Upper lobe of left lung (tissue), 6 donors: Measurements from ENCODE around the gene RRAGA. TPM values are rescaled to one million over a fixed set of nuclear protein-coding genes. Genes with fewer than 3 reads are reported as not detected.
"Not testable (repeated sequence)": the region's sequence is repeated elsewhere in the genome, so short reads cannot be mapped to it uniquely, and the experiment has no call there.

ENCODE experiments used
- ATAC-seq, 2 donors: fragments of 200-7000 bp; cut with Tn5 transposase; one replicate each; pipeline ENCODE4 v1.9.1; 2022; ENCODE audit warnings: mild to moderate bottlenecking in 2 of 2, moderate library complexity in 2 of 2; ENCODE audit not compliant: low FRiP score in 2 of 2
- DNase-seq, 2 donors: peaks; one replicate each; pipeline ENCODE4 v3.0.0-alpha.2; 2019 to 2020
- H3K27ac ChIP-seq, 4 donors: fragments of 200-600 bp; sonication (generic); one replicate each; pipeline ENCODE4 v1.5.1; 2016 to 2019
- H3K27me3 ChIP-seq, 4 donors: fragments of 200-600 bp; sonication (generic); one replicate each; pipeline ENCODE4 v1.5.1; 2017 to 2019
- H3K36me3 ChIP-seq, 4 donors: fragments of 200-600 bp; sonication (generic); one replicate each; pipeline ENCODE4 v1.5.1; 2016 to 2019
- H3K4me1 ChIP-seq, 4 donors: fragments of 200-600 bp; sonication (generic); one replicate each; pipeline ENCODE4 v1.5.1; 2018 to 2019
- H3K4me3 ChIP-seq, 4 donors: fragments of 200-600 bp; sonication (generic); one replicate each; pipeline ENCODE4 v1.5.1; 2017 to 2019; ENCODE audit warnings: mild to moderate bottlenecking in 2 of 4, moderate library complexity in 1 of 4
- H3K9me3 ChIP-seq, 4 donors: fragments of 200-600 bp; sonication (generic); one replicate each; pipeline ENCODE4 v1.5.1; 2018 to 2019
- EP300 ChIP-seq, 4 donors: sonication (generic); formaldehyde crosslinking; IDR thresholded peaks; one replicate each; pipeline ENCODE4 v1.5.1; 2017; ENCODE audit warnings: antibody characterized with exemption in 4 of 4, control low read depth in 2 of 4
- POLR2A ChIP-seq, 4 donors: fragments of 450-650 bp; IDR thresholded peaks; one replicate each; pipeline ENCODE4 v1.5.1; 2016 to 2017; ENCODE audit warnings: antibody characterized with exemption in 4 of 4, mild to moderate bottlenecking in 2 of 4
- POLR2AphosphoS5 ChIP-seq, 2 donors: sonication (generic); formaldehyde crosslinking; IDR thresholded peaks; one replicate each; pipeline ENCODE4 v1.5.1; 2017; ENCODE audit warnings: antibody characterized with exemption in 2 of 2
- WGBS, 2 donors: methylation state at CpG; one replicate each; pipeline ENCODE4 v1.1.5; 2017 to 2018; 5-methylcytosine and 5-hydroxymethylcytosine counted together
- small RNA-seq, 4 donors: library from RNA; depleted of rRNA; stranded (forward); fragments of <200 nt; gene quantifications; one replicate each; pipeline ENCODE3, GENCODE V24; 2016
- total RNA-seq, 6 donors: library from RNA; depleted of rRNA in 4 of 6; stranded (reverse); fragments of >200 nt in 4 of 6; gene quantifications; one replicate each; pipeline versions ENCODE4 v1.1.0 to v1.2.1, GENCODE V29; 2016 to 2021
- TF ChIP-seq, protein P1 (sequence below), 6 experiments: fragments of 450-650 bp in 4 of 6; fragments of 200-600 bp in 2 of 6; sonication (generic) in 2 of 6; IDR thresholded peaks; one replicate each; pipeline ENCODE4 v1.5.1; 2016 to 2019; ENCODE audit warnings: antibody characterized with exemption in 6 of 6
- donor health status: DM: no; HTN: no; CAD: no; lungs with moderate emphysema.
- donor health status: DM: no; HTN: yes; CAD: no; lungs with severe emphysema.

Gene RRAGA
- total RNA-seq, 6 donors from 2014 or later, result 31.4 to 76.0 (median 48.5) TPM

DNA sequence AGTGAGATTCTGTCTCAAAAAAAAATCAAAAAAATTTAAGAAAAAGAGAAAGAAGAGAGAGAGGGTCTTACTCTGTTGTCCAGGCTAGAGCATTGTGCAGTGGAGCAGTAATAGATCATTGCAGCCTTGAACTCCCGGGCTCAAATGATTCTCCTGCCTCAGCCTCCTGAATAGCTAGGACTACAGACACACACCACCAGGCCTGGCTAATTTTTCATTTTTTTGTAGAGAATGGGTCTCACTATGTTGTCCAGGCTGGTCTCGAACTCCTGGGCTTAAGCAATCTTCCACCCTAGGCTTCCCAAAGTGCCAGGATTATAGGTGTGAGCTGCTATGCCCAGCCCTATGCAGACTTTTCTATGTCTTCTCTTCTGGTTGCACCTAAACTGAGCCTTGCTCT, 25.0 kb downstream of the RRAGA start:
- TF ChIP-seq, protein P1, sequence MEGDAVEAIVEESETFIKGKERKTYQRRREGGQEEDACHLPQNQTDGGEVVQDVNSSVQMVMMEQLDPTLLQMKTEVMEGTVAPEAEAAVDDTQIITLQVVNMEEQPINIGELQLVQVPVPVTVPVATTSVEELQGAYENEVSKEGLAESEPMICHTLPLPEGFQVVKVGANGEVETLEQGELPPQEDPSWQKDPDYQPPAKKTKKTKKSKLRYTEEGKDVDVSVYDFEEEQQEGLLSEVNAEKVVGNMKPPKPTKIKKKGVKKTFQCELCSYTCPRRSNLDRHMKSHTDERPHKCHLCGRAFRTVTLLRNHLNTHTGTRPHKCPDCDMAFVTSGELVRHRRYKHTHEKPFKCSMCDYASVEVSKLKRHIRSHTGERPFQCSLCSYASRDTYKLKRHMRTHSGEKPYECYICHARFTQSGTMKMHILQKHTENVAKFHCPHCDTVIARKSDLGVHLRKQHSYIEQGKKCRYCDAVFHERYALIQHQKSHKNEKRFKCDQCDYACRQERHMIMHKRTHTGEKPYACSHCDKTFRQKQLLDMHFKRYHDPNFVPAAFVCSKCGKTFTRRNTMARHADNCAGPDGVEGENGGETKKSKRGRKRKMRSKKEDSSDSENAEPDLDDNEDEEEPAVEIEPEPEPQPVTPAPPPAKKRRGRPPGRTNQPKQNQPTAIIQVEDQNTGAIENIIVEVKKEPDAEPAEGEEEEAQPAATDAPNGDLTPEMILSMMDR (IDR thresholded peaks at IDR 0.05), result no peak
- no peak for TF ChIP-seq EP300 (IDR thresholded peaks at IDR 0.05)
- no peak for TF ChIP-seq POLR2AphosphoS5 (IDR thresholded peaks at IDR 0.05)
- no peak for TF ChIP-seq POLR2A (IDR thresholded peaks at IDR 0.05)
- peaks cover 6 to 71% (median 28%) of the 10 kb centered on the region in 4 donors for H3K36me3 ChIP-seq

DNA sequence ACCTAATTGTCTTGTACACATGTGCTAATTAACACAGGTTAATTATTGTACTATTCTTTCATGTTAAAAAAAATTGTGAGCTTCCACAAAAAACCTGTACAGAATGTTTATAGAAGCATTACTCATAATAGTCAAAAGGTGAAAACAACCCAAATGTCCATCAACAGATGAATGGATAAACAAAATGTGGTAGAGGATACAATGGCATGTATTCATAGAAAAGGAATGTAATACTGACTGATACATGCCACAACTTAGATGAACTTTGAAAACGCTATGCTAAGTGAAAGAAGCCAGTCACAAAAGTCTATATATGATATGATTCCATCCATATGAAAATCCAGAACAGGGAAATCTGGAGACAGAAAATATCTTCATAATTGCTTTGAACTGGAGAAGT, 25.6 kb downstream of the RRAGA start:
- H3K36me3 ChIP-seq, result peaks cover 3 to 71% (median 25%) of the 10 kb centered on the region in 4 donors
- no peaks in the 10 kb centered on the region for H3K4me1 ChIP-seq
- ATAC-seq (no peak), DNase-seq (no peak)
- no peaks in the 10 kb centered on the region for H3K9me3 ChIP-seq
- no peak overlapping the region for H3K4me3 ChIP-seq
- TF ChIP-seq POLR2AphosphoS5 (IDR thresholded peaks at IDR 0.05), result no peak
- TF ChIP-seq, protein P1 (IDR thresholded peaks at IDR 0.05), result no peak
- TF ChIP-seq POLR2A (IDR thresholded peaks at IDR 0.05), result no peak
- no peak for TF ChIP-seq EP300 (IDR thresholded peaks at IDR 0.05)
- no peaks in the 10 kb centered on the region for H3K27me3 ChIP-seq
- H3K27ac ChIP-seq, result no peak overlapping the region
- 81 to 86% methylated on average over 1 of the region's 1 CpG for WGBS, 2 donors

More for the DNA sequence above, 25.0 kb downstream of the RRAGA start:
- no peaks in the 10 kb centered on the region for H3K4me1 ChIP-seq
- H3K27me3 ChIP-seq, result no peaks in the 10 kb centered on the region
- WGBS, 2 donors, result 94 to 95% methylated on average over 2 of the region's 2 CpGs
- no peaks in the 10 kb centered on the region for H3K9me3 ChIP-seq
- ATAC-seq (no peak), DNase-seq (no peak)
- H3K4me3 ChIP-seq, result no peak overlapping the region
- H3K27ac ChIP-seq, result no peak overlapping the region

DNA sequence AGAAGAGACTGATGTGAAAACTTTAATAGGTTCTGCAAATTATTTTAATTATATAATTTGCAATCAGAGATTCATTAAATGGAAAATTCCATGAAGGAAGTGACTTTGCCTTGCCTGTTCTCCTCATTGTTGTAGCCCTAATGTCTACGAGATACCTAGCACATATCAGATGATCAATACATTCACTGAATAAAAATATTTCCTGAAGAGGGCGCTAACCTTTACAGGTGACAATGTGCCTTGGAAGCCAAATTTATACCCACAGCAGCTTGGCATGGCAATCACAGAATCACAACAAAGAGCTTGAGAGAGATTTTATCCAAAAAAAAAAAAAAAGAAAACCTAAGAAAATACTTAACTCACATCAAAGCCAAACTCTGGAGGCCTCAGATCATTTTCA, 36.1 kb downstream of the RRAGA start:
- 74 to 82% methylated on average over 2 of the region's 2 CpGs for WGBS, 2 donors

DNA sequence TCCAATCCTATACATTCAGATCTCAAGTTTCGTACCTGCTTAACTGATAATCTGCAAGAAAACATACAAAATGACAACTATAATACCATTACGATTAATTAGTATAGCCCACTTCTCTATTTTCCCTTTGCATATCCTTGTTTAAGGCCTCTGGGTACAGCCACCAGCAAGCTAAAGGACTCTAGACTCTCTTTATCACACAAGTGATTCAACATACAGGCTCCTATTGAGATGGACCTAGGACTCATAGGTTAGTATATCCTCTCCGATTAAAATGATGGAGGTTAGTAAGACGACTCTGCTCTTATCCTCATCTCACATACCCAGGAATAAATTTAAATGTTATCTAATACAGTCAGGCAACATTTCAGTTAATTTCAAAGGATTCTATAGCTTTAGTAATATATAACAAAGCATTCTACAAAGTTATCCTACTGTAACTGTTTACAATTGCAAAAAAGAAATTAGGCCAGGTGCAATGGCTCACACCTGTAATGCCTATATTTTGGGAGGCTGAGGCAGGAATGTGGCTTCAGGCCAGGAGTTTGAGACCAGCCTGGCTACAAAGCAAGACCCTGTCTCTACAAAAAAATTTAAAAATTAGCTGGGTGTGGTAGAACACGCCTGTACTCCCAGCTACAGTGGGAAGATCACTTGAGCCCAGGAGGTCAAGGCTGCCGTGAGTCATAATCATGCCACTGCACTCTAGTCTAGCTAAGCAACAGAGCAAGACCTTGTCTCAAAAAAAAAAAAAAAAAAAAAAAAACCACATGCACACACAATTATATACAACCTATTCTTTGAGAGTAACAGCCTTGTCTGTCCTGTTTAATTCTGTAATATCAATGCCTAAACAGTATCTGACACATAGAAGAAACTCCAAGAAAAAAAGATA, 38.1 kb downstream of the RRAGA start:
- H3K27ac ChIP-seq, result no peak overlapping the region
- H3K27me3 ChIP-seq, result no peaks in the 10 kb centered on the region
- H3K4me1 ChIP-seq, result no peaks in the 10 kb centered on the region
- ATAC-seq (no peak), DNase-seq (peak in 1 of 2 donors; percentile 53)
- H3K9me3 ChIP-seq, result no peaks in the 10 kb centered on the region
- H3K36me3 ChIP-seq, result peaks cover 9 to 83% (median 36%) of the 10 kb centered on the region in 4 donors
- H3K4me3 ChIP-seq, result no peak overlapping the region
- TF ChIP-seq POLR2A (IDR thresholded peaks at IDR 0.05) (no peak), EP300 (IDR thresholded peaks at IDR 0.05) (no peak), POLR2AphosphoS5 (IDR thresholded peaks at IDR 0.05) (no peak)
- TF ChIP-seq, protein P1 (IDR thresholded peaks at IDR 0.05), result no peak
- 81 to 88% methylated on average over 6 of the region's 6 CpGs for WGBS, 2 donors

More for the DNA sequence above, 36.1 kb downstream of the RRAGA start:
- H3K4me1 ChIP-seq, result no peaks in the 10 kb centered on the region
- H3K9me3 ChIP-seq, result no peaks in the 10 kb centered on the region
- H3K27ac ChIP-seq, result no peak overlapping the region
- ATAC-seq, result no peak
- H3K36me3 ChIP-seq, result peaks cover 2 to 83% (median 30%) of the 10 kb centered on the region in 4 donors
- H3K4me3 ChIP-seq, result no peak overlapping the region
- H3K27me3 ChIP-seq, result no peaks in the 10 kb centered on the region
- no peak for DNase-seq
- no peak for TF ChIP-seq POLR2A (IDR thresholded peaks at IDR 0.05)
- TF ChIP-seq, protein P1 (IDR thresholded peaks at IDR 0.05), result peak in 4 of 6 experiments; percentile 18 to 31 (median 22)
- TF ChIP-seq POLR2AphosphoS5 (IDR thresholded peaks at IDR 0.05), result no peak
- no peak for TF ChIP-seq EP300 (IDR thresholded peaks at IDR 0.05)

DNA sequence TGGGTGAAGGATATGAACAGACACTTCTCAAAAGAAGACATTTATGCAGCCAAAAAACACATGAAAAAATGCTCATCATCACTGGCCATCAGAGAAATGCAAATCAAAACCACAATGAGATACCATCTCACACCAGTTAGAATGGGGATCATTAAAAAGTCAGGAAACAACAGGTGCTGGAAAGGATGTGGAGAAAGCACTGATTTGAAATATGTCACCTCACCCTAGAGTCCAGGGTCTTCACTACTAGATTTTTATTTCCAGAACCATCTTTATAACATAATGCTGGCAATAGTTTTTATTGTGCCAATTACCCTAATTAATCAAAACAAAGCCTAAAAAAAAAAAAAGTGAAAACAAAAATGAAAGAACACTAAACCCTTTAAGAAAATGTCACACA, 48.2 kb downstream of the RRAGA start:
- H3K27ac ChIP-seq, H3K4me3 ChIP-seq, H3K27me3 ChIP-seq, ATAC-seq, H3K9me3 ChIP-seq, DNase-seq: not testable (repeated sequence)
- Histone ChIP-seq H3K4me1 (peaks cover 14 to 25% (median 18%) of the 10 kb centered on the region in 4 donors), H3K36me3 (peaks cover 4 to 36% (median 14%) of the 10 kb centered on the region in 4 donors)

Small RNAs within 50 kb of the gene (small RNA-seq; reads per million reads assigned to genes)
- 0 reads per million in 4 donors for gene RF00019
- 0 reads per million in 4 donors for gene RNU6-264P
- gene SCARNA8, result 8.4 to 17.8 (median 12.1) reads per million in 4 donors

Other genes with a start within 250 kb of the RRAGA start
- under 1 TPM in 4 of 6 donors, not detected in 2; under 0.01 to 0.22 (median 0.05) TPM for gene SAXO1, start 16.2 kb upstream of the RRAGA start, total RNA-seq
- gene HAUS6, start 53.5 kb downstream of the RRAGA start, total RNA-seq, result 10 to 100 TPM in 1 of 6 donors, 1 to 10 TPM in 5; 3.3 to 11.8 (median 6.6) TPM
- 100 to 1,000 TPM; 156 to 262 (median 218) TPM for gene PLIN2, start 78.1 kb downstream of the RRAGA start, total RNA-seq
- 100 to 1,000 TPM in 4 of 6 donors, 10 to 100 TPM in 2; 66.1 to 181 (median 108) TPM for gene DENND4C, start 181.3 kb downstream of the RRAGA start, total RNA-seq